NCI-H748 treated with DMSO at 0.1 percent for 48 hours (cell line): Measurements from ENCODE around the gene HPN.

Source experiments
- DNase-seq: peaks from one replicate; lab custom pipeline; 2025; lab: John Stamatoyannopoulos, UW

Gene HPN

DNA sequence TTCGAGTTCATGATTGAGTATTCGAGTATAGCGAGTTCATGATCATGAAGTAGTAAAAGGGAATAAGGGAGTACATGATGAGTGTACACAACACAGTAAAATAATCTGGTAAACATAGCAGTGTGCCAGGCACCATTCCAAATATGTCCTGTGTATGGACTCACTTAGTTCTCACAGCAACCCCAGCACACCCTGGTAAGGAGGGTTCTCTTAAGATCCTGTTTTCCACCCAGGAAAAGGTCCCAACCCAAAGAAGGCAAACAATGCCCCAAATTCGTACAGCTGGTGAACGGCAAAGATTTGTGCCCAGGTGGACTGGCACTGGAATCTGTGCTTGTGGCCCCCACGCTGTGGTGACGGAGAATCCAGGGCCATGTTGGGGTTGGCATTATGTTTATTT lies 21.4 kb downstream of the HPN start:
- DNase-seq, result no peak

DNA sequence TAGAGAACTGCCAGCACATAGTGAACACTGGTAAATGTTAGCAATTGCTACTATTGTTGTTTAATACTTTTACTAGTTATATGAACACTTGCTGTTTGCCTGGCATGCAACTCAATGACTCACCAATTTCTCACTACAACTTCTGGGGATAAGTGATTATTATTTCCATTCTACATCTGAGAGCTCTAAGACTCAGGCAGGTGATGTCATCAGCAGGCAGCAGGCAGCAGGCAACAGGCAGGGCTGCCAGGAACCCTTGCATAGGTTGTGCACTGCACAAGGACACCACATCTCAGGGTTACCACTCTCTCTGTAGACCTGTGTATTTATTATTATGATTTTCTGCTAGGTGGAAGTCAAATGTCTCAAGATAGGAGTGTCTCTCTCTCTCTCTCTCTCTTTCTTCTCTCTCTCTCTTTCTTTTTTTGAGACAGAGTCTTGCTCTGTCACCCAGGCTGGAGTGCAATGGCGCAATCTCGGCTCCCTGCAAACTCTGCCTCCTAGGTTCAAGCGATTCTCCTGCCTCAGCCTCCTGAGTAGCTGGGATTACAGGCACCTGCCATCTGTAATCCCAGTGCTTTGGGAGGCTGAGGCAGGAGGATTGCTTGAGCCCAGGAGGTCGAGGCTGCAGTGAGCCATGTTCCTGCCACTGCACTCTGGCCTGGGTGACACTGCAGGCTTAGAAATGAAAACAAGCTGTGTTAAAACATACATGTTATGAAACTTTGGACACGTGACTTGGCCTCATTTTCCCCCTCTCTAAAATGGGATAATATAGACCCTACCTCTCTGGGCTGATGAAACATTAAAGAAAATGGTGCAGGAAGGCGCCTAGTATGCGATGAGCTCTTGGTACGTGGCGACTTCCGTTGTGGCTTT lies 22.7 kb downstream of the HPN start:
- DNase-seq, result no peak

DNA sequence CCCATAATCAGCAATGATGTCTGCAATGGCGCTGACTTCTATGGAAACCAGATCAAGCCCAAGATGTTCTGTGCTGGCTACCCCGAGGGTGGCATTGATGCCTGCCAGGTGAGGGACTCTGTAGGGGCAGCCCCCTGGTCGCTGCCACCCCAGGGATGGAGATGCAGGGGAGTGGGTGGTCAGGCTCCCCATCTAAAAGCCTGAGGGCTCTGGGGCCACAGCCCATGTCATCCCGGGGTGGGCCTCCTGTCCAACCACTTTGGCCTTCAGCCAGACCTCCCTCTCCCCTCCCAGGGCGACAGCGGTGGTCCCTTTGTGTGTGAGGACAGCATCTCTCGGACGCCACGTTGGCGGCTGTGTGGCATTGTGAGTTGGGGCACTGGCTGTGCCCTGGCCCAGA lies 24.1 kb downstream of the HPN start:
- DNase-seq, result no peak

DNA sequence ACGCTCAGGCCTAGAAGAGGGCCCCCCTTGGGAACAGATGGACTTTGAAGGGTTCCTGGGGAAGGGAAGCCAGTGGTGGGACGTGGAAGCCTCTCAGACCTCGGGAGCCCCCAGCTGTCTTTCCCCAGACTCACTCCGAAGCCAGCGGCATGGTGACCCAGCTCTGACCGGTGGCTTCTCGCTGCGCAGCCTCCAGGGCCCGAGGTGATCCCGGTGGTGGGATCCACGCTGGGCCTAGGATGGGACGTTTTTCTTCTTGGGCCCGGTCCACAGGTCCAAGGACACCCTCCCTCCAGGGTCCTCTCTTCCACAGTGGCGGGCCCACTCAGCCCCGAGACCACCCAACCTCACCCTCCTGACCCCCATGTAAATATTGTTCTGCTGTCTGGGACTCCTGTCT lies 24.6 kb downstream of the HPN start:
- no peak for DNase-seq

DNA sequence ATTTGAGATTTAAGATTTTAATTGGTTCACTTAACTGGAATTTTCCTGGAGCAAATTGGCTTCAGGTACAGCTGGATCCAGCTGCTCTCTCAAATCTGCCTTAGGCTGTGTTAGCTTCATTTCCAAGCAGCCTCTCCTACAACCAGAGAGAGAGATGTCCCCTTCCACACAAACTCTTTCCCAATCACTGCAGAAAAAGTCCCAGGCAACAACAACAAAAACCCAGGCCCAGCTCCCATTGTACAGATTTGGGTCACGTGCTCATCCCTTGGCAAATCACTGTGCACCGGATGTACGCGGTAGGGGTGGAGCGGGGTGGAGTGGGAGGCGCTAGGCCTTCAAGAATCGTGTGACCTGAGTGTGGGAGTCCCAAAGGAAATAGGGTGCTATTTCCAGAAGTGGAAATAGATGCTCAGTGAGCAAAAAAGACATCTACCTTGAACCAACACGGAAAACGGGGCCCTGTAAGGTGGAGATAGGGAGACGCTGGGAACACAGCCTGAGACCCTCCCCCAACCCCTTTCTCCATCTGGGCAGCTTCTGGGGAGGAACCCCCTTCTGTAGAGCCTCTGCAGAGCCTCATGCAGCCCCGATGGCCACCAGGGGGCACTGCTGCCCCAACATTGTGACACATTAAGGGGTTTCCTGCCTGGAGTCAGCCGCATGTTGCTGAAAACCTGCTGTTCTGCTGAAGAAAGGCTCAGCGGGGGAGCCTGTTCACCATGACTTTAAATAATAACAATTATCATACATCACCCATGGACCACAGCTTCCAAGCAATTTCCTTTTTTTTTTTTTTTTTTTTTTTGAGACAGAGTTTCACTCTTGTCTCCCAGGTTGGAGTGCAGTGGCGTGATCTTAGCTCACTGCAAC lies 25.4 kb downstream of the HPN start:
- DNase-seq, result peak; percentile 41

DNA sequence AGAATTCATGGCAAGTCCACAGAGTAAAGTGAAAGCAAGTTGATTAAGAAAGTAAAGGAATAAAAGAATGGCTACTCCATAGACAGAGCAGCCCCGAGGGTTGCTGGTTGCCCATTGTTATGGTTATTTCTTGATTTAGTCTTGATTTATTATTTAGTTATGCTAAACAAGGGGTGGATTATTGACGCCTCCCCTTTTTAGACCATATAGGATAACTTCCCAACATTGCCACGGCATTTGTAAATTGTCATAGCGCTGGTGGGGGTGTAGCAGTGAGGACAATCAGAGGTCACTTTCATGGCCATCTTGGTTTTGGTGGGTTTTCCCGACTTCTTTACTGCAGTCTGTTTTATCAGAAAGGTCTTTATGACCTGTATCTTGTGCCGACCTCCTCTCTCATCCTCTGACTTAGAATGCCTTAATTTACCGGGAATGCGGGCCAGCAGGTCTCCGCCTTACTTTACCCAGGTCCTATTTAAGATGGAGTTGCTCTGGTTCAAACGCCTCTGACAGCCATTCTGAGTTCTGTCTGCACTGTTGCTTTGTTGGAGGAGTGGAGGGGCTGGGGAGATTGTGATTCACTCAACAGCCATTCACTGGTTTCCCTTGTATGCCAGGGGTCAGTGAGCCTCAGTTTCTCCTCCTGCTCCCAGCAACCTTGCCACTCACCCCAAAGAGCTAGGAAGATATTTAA lies 27.6 kb downstream of the HPN start:
- DNase-seq, result no peak

DNA sequence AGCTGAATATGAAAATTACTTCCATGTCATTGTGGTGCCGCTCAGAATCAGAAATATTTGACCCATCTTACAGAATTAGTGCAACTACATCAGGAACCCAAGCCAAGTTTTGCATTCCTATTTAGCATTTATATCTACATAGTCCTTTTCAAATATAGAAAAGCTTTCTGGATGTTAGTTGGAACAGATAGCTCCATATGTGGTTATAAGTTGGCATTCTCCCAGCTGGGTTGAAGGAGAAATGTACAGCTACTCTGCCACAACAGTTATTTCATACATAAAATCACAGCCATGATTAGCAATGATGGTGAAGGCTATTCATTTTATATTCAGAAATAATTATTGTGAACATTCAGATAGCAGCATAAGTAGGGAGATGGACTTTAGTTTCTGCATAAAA lies 28.2 kb downstream of the HPN start:
- DNase-seq, result no peak

DNA sequence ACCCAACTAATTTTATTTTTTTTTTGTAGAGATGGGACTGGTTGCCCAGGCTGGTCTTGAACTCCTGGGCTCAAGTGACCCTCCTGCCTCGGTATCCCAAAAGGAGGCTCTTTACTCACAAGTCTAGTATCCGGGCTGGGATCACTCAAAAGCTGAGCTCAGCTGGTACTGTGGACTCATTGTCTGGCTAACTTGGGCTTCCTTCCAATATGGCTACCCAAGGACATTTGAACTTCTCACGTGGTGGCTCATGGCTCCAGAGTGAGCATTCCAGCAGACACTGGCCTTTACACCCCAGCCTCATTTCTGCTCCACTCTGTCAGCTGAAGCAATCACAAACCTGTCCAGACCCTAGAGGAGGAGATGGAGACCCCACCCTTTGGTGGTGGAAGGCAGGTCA lies 28.9 kb downstream of the HPN start:
- no peak for DNase-seq

DNA sequence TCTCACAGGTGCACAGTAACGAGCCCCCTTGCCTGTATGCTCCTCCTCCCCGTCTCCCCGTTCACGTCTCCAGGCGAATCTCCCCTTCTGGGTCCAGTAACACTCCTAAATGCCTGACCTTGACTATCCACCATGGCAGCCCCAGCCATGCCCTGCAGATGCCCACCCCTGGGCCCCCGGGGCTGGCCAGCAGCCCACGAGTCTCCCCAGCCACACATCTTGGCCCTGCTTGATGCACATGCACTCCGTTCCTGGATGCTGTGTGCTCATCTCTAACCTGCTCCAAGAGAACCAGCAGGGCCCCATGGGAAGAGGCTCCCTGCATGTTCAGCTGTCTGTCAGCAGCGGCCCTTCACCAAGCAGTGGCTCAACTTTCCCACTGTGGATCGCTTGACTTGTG lies 32.0 kb downstream of the HPN start:
- DNase-seq, result no peak

DNA sequence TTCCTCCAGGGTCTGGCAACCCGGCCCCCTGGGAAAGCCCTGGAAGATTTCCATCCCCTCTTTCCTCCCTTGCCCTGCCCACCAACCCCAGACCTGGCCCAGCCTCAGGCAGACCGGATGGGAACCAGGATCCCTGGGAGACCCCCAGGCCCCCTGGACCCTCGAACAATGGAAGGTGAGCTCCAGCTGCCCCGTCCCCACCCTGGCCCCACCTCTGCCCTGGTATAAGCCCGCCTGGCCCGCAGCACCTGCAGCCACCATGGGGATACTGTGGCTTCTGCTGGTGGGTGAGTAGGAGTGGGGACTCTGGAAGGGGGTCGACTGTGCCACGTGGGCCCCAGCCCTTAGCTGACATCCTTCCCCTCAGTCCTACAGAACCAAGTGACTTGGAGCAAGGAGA lies 32.4 kb downstream of the HPN start:
- DNase-seq, result no peak

DNA sequence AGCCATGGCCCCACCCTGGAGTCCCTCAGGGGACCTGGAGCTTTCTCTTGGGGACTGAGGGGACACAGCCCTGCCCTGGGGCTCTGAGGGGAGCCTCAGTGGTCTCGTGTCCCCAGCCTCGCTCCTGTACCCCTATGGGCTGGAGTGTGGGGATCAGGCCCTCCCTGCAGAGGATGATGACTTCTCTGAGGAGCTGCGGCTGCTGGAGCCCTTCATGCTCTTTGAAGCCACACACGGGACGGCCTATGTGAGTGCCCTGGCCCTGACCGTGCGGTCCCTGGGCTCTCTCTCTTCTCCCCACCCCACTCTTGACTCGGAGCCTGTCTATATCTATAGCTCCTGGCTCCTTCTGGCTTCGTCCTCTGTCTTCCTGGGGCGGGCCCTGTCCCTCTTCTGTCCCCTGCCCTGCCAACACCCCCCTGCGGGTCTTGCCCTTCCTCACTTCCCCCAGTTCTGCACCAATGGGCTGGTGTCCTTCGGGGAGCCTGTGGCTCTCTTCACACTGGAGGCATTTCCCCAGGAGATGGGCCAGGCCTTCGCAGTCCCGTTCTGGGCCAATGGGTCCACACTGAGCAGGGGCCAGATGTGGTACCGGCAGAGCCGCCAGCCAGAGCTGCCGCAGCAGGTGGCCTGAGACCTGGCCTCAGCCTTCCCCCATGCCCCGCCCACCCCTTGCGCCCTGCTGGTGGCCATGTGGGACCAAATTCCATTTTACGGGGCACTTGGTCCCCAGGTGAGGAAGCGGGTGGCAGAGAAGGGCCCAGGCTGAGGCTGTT lies 33.1 kb downstream of the HPN start:
- no peak for DNase-seq

DNA sequence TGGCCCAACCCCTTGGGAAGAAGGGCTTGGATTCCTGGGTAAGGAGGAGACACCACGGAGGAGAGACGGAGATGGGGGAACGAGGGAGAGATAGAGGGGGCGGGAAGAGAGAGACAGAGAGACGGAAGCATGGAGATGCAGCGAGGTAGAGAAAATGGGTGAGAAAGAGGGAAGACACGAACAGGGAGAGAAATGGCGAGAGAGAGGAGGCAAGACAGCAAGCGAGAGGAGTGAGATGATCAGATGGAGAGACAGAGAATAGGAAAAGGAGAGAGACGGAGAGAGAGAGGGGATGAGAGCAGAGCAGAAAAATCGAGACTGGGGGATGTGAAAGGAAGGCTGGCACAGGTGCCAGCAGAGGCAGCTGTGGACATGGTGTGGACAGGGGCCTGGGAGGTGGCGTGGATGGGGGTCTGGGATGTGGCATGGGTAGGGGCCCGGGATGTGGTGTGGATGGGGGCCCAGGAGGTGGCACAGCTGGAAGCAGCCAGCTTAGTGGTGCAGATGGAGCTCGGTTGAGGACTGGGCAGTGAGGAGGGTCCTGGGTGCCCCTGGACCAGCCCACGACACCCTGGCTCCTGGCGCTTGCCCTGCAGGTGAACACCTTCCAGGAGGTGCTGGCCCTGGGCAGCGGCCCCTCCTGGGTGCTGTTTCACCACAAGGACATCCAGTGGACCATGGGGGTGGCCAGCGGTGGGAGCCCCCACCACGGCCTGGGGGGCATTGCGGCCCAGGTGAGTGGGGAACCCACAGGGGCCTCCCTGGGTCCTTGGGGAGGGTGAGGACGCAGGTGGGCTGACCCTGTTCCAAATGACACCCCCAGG lies 33.9 kb downstream of the HPN start:
- no peak for DNase-seq

DNA sequence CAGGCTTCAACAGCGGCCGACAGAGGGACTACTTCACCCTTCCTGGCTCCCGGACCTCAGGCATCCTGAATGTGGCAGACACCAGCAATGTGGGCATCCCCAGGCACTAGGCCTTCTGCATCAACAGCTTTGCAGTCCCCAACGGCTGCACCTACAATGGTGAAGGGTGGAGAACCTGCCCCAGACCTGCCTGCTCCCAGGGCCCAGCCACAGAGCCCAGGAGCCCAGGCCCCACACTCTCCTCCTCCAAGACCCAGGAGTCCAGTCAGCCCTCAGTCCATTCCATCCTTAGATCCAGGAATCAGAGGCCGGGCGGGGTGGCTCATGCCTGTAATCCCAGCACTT lies 34.5 kb downstream of the HPN start:
- no peak for DNase-seq

DNA sequence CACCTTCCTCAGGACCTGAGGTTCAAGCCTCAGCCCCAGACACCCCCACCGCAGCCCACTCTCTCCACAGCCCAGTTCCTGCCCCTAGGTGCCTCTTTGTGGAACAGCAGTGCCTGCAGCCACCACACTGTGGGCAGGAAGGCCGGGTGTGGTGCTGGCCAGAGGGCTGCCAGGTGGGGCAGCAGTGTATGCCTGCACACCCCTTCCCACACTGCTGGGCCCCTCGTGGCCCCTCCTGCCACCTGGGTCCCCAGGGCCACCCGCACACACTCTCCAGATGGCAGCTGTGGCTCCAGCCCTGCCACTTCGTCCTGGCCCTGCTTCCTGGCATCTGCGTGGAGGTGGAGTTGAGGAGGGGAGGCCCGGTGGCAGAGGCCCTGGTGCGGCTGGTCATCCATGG lies 35.1 kb downstream of the HPN start:
- no peak for DNase-seq

DNA sequence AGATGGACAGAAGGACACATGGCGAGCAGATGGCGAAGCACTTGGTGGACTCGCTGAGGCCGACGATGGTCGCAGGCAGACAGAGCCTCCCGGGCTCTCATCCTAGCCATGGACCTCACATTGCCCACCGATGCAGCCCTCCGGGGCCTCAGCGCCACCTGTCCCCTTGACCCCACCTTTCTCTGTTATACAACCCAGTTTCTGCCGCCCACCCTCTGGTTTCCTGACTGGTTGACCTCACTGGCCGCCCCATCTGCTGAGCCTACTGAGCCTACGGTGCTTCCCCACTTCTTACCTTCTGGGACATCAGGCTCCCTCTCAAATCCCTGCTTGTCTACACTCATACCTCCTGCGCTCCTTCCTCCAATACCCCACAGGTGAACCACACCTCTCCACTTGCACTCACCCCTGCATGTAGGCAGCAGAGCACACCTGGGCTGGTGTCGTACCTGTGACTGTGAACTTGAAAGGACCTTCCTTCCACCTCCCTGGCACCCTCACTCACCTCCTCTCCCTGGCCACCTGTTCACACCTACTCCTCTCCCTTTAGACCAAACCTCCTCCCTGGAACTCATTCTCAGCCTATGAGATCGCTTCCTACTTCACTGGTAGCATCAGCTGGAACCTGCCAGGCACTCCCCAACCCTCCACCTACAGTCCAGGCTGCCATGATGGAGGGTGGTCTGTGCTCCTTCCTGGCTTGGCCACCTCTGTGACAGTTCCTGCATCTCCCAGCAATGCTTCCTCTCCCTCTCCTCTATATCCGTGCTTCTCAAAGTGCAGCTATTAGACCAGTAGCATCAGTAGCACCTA lies 36.1 kb downstream of the HPN start:
- DNase-seq, result no peak

DNA sequence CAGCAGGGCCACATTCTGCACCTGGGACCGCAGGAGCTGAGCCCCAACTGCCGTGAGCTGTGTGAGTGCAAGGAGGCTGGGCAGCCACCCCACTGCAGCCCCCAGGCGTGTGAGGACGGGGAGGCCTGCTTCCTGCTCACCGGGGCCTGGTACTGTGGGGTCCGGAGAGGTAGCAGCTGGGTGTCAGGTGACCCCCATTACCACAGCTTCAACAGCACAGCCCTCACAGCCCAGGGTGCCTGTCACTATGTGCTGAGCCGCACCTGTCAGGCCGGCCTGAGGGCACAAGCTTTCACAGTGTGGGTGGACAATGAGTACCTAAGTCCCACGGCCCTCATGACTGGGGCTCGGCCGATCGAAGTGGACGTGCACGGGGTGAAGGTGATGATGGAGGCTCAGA lies 38.3 kb downstream of the HPN start:
- no peak for DNase-seq

DNA sequence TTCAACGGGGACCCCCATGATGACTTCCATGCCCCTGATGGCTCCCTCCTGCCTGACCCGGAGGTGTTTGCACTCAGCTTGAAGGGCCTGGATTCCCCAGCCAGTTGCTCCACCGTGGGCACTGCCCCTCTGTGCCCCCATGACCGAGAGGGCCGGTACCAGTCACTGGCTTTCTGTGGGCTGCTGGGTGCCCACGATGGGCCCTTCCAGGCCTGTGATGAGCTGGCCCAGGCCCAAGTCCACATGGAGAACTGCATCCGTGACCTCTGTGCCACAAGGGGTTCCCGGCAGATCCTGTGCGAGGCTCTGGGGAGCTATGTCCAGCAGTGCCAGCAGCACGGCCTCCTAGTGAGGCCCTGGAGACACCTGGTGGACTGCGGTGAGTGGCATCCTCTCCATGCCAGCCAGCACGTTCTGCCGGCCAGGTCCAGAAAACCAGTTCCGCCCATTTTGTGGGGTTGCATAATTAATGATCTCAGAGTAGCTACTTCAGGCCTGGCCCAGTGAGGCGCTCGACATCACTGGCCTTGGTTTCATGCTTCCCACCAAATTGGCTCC lies 39.2 kb downstream of the HPN start:
- DNase-seq, result no peak

DNA sequence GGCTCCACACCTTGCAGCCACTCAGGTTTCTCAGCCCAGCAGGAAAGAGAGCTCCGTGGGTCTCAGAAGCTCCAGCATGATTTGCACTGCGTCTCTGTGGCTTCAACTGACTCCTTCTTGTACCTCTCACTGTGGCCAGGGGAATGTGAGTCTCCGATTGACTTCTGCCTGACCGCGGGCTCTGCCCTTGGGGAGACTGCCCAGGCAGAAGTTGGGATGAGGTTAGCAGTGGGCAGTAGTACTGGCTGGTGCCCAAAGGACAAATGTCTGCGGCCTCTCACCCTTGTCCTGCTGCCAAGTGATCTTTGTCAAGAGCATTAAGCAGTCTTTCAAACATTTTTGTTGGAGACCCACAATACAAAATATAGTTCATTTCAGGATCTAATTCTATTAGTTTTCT lies 39.7 kb downstream of the HPN start:
- no peak for DNase-seq

DNA sequence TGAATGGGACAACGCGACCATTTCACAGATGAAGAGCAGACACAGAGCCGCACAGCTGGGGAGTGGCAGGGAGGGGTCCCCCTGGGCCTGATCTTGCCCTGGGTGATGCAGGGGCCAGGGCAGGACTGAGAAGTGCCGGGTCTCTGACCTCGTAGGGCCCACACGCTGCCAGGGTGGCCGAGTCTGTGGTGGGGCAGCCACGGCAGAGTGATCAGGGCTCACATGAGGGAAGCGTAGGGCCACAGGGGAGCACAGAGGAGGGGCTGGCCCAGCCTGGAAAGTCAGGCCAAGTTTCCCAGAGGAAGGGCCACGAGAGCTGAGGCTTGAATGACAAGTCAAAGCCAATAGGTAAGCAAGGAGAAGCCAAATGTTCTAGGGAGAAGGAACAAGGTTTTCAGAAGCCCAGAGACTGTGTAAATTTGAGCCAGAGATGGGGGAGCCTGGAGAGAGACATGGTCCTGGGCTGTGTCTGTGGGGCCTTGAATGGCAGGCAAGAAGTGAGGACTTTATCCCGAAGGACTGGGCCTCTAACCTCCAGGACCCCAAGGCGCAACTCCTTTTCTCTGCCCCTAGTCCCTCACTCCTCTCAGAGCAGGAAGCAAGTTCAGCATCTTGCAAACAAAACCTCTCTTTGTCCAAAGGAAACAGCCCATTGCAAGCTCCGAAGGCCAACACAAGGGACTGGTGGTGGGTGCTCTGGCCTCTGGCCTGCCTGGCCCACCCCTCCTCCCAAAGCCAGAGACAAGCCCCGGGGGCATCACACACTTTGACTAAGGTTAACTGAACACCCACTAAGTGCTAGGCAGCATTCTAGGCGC lies 42.4 kb downstream of the HPN start:
- DNase-seq, result no peak
